Cardiac septum (tissue), 1 donor: ENCODE measurements around the gene METRNL. TPM values are rescaled to one million over a fixed set of nuclear protein-coding genes. Genes with fewer than 3 reads are reported as not detected.

Source experiments
- DNase-seq: peaks from one replicate; pipeline ENCODE4 v3.0.0-alpha.2; 2020; ENCODE audit warnings: low spot score
- intact Hi-C: fragments of 100-400 bp; cut with DNase I; formaldehyde crosslinking; loops from one replicate; pipeline ENCODE4 v1.14.0; 2022
- total RNA-seq: library from RNA; stranded (reverse); fragmentation: NEBNext Ultra II Directional; extraction: Animal tissue kit (Norgen Biotek cat#: 25700); gene quantifications from one replicate; pipeline ENCODE4 v1.2.1, GENCODE V29; 2021
- donor health status: DM: no; HTN: no; CAD: no.

Gene METRNL
- total RNA-seq, 1 donor from 2014 or later, result 104 TPM

DNA sequence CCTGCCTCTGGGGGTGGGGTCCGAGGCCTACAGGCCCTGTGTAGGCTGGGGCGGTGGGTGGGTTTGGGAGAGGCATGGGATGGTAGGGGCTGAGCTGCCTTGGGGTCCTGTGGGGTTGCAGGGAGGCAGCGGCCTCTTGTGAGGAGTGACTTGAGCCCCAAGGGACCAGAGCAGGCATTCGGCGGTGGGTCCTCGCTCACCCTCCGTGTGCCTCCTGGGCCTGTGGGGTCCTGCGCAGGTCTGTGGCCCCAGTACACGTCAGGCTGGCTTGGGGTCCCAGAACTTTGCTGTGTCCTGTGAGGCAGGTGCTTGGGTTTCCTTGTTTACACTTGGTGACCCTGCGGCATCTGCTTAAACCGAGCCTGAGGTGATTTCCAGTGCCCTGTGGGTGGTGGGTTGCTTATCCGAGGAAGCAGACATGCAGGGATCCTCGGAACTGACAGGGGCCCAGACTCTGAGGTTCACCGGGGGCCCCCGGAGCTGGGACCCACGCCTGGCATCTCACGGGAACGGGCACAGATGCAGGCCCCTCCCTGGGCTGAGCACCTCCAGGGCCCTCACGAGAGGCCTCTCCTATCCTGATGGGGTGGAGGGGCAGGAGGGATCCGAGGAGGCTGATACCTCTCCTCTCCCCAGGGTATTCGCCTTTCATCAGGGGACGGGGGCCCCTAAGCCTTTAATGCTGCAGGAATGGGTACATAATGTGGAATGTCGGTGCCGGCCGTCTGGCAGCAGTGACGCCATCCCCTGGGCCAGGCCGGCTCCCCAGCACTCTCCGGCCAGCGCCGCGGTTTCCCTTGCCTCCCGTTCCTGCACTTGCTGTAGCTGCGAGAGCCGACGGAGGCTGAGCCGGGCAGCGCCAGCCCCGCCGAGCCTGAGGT, 7.7 kb downstream of the METRNL start:
- intact Hi-C loops, result no loop called here
- DNase-seq, result no peak

DNA sequence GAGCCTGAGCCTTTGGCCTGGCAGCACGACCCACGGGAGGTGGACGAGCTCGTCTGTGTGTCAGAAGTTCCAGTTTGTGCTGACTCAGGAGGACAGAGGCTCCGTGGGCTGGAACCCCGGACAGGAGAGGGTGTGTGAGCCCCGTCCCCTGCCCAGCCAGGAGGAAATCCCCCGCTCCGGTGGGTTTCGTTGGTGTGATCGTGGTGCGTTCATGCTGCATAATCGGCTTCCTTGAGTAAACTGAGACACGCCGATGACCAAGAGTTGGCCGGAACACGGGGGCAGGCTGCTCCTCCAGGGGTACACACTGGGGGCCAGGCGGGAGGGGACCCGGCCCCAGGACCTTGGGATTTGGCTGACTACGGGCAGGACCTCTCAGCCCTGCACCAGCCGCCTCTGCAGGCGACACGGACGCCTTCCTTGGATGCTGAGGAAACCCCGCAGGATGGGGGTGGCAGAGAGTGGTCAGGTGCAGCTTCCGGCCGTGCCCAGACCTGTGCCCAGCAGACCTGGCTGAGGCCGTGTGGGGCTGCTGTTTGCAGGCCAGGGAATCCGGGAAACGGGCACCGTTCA, 8.5 kb downstream of the METRNL start:
- intact Hi-C loops, result no loop called here

GRCh38 chr17:83088451-83088850, 9.0 kb downstream of the METRNL start:
- intact Hi-C loops, result no loop called here
- no peak for DNase-seq

More for the DNA sequence above, 8.5 kb downstream of the METRNL start:
- DNase-seq, result no peak

DNA sequence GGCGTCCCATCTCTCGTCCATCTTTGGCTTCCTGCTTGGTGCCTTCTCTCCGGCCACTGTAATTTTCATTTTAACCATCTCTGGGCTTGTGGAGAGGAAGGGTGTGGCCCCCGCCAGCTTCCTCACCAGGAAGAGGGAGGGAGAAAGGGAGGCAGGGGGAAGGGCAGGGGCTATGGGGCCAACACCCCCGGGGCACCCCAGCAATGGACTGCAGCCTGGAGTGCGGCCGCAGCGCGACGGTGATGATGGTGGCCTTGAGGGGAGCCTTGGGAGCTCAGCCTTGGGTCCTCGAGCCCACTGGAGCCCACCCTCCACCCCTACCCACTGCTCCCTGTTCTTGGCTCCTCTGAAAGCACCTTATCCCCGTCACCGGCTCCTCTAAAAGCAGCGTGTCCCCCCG, 9.5 kb downstream of the METRNL start:
- DNase-seq, result no peak
- intact Hi-C loops, result no loop called here

DNA sequence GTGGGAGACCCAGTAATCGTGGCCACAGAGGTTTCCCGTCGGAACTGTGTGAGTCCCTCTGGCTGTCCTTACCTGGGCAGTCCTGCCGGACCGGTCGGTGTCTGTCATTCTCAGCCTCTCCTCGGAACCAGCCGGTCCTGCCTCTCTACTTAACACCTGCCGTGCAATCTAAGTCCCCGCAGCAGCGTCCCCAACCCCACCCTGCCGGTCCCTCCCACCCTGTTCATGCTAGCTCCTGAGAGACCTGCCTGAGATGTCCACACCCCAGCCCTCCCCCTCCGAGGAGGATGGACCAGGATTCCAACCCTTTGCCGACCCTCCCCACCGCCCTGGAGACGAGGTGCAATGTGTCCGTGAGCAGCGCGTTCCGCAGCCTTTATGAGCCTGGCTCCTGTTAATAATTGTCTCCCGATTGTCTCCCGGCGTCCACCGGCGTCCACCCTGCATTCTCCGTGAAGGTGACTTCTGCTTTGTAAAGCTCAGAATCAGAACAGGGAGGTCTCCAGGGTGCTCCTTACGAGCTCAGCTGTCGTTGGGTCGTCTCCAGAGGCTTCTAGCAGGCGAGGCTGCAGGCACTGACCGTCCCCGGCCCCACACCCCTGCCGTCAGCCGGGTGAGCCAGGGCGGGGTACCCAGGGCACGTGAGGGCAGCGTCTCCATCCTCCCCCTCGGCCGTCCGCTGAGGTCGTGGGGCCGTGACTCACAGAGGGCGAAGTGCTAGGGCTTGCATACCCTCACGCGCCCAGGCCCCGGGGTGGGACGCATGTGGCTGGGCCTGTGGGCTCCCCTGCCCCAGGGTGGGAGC, 10.1 kb downstream of the METRNL start:
- DNase-seq, result no peak
- intact Hi-C loops, result no loop called here

GRCh38 chr17:83090444-83091256, 11.2 kb downstream of the METRNL start:
- no peak for DNase-seq
- intact Hi-C loops, result no loop called here

- no peak for DNase-seq
- intact Hi-C loops, result no loop called here
Measured at GRCh38 chr17:83091257-83092141, 12.1 kb downstream of the METRNL start.

DNA sequence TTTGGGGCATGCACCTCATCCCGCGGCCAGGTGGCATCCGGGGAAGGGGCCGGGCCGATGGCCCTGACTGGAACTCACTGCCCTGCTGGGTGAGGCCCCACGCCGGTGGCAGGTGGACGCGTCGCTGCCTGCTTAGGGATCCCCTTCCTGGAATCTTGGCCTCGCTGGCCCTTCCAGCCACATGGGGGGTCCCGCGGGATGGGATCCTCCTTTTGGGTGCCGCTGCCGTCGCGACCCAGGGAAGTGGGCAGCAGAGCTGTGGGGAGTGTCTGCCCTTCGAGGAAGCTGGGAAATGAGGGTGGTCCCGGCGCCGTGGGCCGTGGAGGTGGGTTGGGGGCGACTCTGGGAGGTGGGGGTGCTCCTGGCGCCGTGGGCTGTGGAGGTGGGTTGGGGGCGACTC, 12.8 kb downstream of the METRNL start:
- intact Hi-C loops, result no loop called here
- DNase-seq, result no peak

GRCh38 chr17:83092931-83093330, 13.5 kb downstream of the METRNL start:
- intact Hi-C loops, result no loop called here

DNA sequence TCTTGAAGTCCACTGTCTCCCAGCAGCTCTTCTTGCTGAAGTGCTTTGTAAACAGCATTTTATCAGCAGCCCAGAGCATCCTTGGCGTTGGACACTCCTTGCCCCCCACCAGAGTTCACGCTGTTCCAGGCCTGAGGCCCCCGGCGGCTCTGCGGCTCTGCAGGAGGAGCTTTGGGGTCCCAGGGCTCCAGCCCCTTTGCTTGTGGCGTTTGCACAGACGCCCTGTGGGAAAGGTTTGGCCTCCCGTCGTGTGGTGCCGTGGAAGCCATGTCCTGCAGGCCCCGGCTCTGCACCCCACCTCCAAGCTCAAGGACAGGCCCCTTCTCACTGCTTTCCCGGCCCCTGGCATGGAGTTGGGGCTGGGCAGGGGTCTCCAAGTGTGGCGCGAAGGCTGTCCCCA, 14.1 kb downstream of the METRNL start:
- intact Hi-C loops, result no loop called here

More at GRCh38 chr17:83092931-83093330, 13.5 kb downstream of the METRNL start:
- no peak for DNase-seq

GRCh38 chr17:83094291-83094690, 14.9 kb downstream of the METRNL start:
- intact Hi-C loops, result no loop called here
- DNase-seq, result no peak

More for the DNA sequence above, 14.1 kb downstream of the METRNL start:
- DNase-seq, result no peak

GRCh38 chr17:83095016-83095415, 15.6 kb downstream of the METRNL start:
- intact Hi-C loops, result no loop called here
- no peak for DNase-seq

- intact Hi-C loops, result no loop called here
- no peak for DNase-seq
Measured at GRCh38 chr17:83096401-83097224, 17.2 kb downstream of the METRNL start.

- DNase-seq, result no peak
- intact Hi-C loops, result no loop called here
Measured at GRCh38 chr17:83097831-83098230, 18.4 kb downstream of the METRNL start.

DNA sequence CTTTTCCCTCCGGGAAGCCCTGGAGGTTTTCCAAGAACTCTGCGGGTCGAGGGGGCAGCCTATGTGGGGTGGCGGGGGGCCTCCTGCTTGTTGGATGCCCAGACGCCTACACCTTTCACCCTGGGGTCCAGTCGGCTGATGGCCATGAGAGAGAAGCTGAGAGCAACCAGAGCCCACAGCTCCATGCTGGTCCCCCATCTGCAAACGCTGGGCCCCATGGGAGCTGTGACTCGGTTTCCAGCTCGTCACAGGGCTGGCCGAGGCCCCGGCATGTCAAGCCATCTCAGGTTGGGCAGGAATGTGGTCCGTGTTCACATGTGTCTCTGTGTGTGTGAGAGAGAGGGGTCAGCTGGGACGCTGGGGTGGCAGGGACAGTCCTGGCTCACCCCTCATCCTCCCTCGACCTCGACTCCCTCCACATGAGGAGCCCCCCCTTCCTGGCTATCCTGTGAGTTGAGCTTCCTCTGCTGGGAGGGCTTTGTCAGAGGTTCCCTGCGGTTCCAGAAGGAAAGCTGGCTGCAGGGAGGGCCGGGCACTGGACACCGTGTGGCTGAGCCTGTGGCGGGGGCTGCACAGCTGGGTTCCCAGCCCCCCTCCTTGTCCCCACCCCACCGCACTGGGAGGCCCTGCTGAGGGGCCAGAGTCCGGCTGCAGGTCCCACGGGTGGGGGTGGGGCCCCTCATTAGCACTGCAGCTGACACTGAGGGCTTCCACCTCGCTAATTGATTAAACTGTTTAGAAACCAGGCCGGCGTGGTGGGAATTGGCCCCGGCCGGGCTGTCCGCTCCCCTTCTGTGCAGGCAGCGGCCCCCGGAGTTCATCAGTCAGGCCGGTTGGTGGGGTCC, 19.1 kb downstream of the METRNL start:
- no peak for DNase-seq
- intact Hi-C loops, result no loop called here

GRCh38 chr17:83099086-83099555, 19.7 kb downstream of the METRNL start:
- intact Hi-C loops, result no loop called here
- DNase-seq, result no peak
